SIG-M5 treated with dmso at 0.1 percent for 504 hours (cell line): ENCODE results near the gene PAOX.

Source experiments
- DNase-seq: peaks from one replicate; lab custom pipeline; 2025; ENCODE audit not compliant: unreplicated experiment; lab: John Stamatoyannopoulos, UW

Gene PAOX

GRCh38 chr10:133379152-133379800 is at the start of gene PAOX:
Gene PAOX (plus strand): TSS chr10:133379262. CDS start chr10:133379317, 55 bp downstream.
- no peak for DNase-seq

GRCh38 chr10:133329491-133330202 is 49.4 kb upstream of the PAOX start:
- peak; percentile 72 for DNase-seq

- no peak for DNase-seq
Observed at GRCh38 chr10:133332936-133333699, 45.9 kb upstream of the PAOX start.

- no peak for DNase-seq
Observed at GRCh38 chr10:133334503-133335245, 44.4 kb upstream of the PAOX start.

- no peak for DNase-seq
Observed at GRCh38 chr10:133335246-133336117, 43.6 kb upstream of the PAOX start.

GRCh38 chr10:133336118-133336576 is 42.9 kb upstream of the PAOX start:
- no peak for DNase-seq

GRCh38 chr10:133336577-133337369 is 42.3 kb upstream of the PAOX start, which contains the start of gene CALY:
Gene CALY (minus strand): TSS chr10:133336896. CDS start chr10:133328989, 7,907 bp downstream.
- DNase-seq: no peak

- no peak for DNase-seq
Observed at GRCh38 chr10:133337370-133337725, 41.7 kb upstream of the PAOX start.

GRCh38 chr10:133338080-133339071 is 40.7 kb upstream of the PAOX start:
- no peak for DNase-seq

- DNase-seq: no peak
Observed at GRCh38 chr10:133339708-133340380, 39.2 kb upstream of the PAOX start.

GRCh38 chr10:133341983-133342382 is 37.1 kb upstream of the PAOX start:
- no peak for DNase-seq

- no peak for DNase-seq
Observed at GRCh38 chr10:133342942-133343341, 36.1 kb upstream of the PAOX start.

- no peak for DNase-seq
Observed at GRCh38 chr10:133343558-133343957, 35.5 kb upstream of the PAOX start.

- DNase-seq: no peak
Observed at GRCh38 chr10:133344236-133344635, 34.8 kb upstream of the PAOX start.

GRCh38 chr10:133346413-133346812 is 32.6 kb upstream of the PAOX start:
- no peak for DNase-seq

- no peak for DNase-seq
Observed at GRCh38 chr10:133347710-133348517, 31.1 kb upstream of the PAOX start.

GRCh38 chr10:133349160-133349568 is 29.9 kb upstream of the PAOX start:
- no peak for DNase-seq
